B cell (primary cell): ENCODE data around the gene HSP90B1.

ENCODE experiments used
- CTCF ChIP-seq: fragments of 200-600 bp; IDR thresholded peaks from one replicate; pipeline ENCODE4 v1.8.0; 2022; ENCODE audit warnings: antibody characterized with exemption, mild to moderate bottlenecking
- EZH2 ChIP-seq: IDR thresholded peaks from 2 replicates; pipeline ENCODE4 v1.6.1; 2012; ENCODE audit warnings: borderline replicate concordance, low read depth, mild to moderate bottlenecking, moderate library complexity, low read length; ENCODE audit not compliant: insufficient read depth, poor library complexity, severe bottlenecking

GRCh38 chr12:103912069-103912468 is 18.1 kb upstream of the HSP90B1 start:
- TF ChIP-seq CTCF, result no peak
- TF ChIP-seq EZH2, result no peak
